22Rv1 (cell line): ENCODE data around the gene COA8.

Experiments
- H3K27ac ChIP-seq: fragments of 450-650 bp; 2 replicates; pipeline ENCODE4 v1.5.1; 2017
- ZFX ChIP-seq: fragments of 450-650 bp; IDR thresholded peaks from 2 replicates; pipeline ENCODE4 v1.6.1; 2017; ENCODE audit warnings: antibody characterized with exemption, borderline replicate concordance
- TF ChIP-seq, protein P1 (sequence below): fragments of 450-650 bp; IDR thresholded peaks from 2 replicates; pipeline ENCODE4 v1.5.1; 2017; ENCODE audit warnings: mild to moderate bottlenecking

The COA8 gene

GRCh38 chr14:103535081-103535890 lies 27.5 kb upstream of the COA8 start:
- no peak for TF ChIP-seq ZFX
- TF ChIP-seq, protein P1, sequence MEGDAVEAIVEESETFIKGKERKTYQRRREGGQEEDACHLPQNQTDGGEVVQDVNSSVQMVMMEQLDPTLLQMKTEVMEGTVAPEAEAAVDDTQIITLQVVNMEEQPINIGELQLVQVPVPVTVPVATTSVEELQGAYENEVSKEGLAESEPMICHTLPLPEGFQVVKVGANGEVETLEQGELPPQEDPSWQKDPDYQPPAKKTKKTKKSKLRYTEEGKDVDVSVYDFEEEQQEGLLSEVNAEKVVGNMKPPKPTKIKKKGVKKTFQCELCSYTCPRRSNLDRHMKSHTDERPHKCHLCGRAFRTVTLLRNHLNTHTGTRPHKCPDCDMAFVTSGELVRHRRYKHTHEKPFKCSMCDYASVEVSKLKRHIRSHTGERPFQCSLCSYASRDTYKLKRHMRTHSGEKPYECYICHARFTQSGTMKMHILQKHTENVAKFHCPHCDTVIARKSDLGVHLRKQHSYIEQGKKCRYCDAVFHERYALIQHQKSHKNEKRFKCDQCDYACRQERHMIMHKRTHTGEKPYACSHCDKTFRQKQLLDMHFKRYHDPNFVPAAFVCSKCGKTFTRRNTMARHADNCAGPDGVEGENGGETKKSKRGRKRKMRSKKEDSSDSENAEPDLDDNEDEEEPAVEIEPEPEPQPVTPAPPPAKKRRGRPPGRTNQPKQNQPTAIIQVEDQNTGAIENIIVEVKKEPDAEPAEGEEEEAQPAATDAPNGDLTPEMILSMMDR: no peak
- no peak overlapping the region for H3K27ac ChIP-seq

DNA sequence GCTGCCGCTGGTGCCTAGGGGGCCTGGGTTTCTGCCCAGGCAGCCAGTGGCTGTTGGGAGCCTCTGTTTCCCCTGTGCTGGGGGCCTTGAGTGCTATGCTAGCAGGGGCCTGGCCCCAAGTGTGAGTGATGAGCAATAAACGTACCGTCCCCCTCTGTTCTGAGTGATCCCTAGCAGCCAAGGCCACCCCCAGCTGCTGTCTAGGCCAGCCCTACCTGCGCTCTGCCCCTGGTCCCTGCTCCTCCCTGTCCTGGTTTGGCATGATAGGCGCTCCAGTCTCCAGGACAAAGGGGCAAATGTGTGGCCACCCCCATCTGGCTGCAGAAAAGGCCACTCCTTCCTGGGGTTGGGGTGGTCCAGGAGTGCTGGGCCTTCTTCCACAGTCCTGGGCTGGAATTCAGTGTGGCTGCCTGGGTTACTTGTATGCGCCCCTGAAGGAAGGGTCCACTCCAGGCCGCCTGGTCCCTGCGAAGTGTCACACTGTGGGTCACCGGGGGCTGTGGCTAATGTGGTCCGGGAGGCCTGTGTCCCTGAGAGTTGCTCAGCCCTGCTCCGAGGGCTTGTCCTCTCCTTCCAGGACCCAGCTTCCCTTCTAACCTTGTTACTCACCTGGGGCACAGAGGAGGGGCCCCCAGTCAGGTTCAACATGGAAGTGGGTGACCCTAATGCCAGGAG lies 26.7 kb upstream of the COA8 start:
- TF ChIP-seq, protein P1: no peak
- no peak for TF ChIP-seq ZFX
- H3K27ac ChIP-seq: peak overlapping the region; percentile 2; the same call in 1 of the 2 replicates

DNA sequence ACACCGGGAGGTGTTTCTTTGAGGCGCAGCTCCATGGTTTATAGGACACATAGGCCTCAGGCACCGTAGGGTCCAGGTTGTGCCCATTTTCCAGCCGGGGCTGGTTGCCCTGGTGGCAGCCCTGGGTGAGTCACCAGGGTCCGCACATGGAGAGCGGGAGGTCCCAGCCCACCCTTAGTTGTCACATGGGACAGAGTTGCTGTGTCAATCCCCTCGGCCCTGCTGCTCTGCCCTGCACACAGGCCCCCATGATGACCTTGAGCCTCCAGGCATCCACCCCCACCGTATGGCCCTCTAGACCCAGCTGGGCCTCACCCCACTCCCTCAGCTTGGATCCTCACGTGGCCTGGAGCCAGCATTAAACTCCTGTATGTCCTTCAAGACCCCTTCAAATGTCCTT lies 26.1 kb upstream of the COA8 start:
- TF ChIP-seq ZFX: no peak
- TF ChIP-seq, protein P1: no peak
- H3K27ac ChIP-seq: peak overlapping the region; percentile 2; the same call in 1 of the 2 replicates

GRCh38 chr14:103537175-103537990 lies 25.4 kb upstream of the COA8 start:
- peak overlapping the region; percentile 2; the same call in 1 of the 2 replicates for H3K27ac ChIP-seq
- TF ChIP-seq, protein P1: no peak
- no peak for TF ChIP-seq ZFX

GRCh38 chr14:103538291-103539055 lies 24.3 kb upstream of the COA8 start:
- no peak overlapping the region for H3K27ac ChIP-seq
- TF ChIP-seq ZFX: no peak
- TF ChIP-seq, protein P1: no peak

DNA sequence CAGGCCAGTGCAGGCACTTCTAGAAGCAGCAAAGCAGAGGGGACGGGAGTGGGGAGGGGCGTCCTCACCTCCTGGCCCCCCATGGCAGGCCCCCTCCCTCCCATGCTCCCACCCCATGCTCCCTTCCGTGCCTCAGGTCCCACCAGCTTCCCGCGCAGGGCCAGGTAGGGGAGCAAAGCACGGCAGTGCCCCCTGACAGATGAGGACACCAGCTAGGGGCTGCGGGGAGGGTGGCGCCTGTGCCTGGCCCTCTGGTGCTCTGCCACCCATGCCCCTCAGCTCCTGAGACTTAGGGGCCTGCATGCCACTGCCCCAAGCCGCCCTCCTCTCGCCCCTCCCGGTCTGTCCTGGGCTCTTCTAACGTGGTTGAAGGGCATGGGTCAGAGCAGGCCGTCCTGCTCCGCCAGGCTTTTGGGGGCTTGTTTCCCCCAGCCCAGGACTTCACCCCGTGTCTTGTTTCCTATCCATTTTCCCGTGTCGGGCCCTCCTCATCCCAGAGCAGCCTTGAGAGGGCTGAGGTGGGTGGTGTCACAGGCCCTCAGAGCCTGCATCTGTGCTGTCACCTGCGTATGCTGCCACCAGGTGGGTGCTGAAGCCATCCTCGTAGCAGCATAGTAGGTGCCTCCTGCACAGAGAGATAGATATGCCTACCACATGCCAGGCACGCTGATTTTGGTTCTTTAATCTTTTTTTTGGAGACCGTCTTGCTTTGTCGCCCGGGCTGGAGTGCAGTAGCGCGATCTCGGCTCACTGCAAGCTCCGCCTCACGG lies 23.5 kb upstream of the COA8 start:
- no peak overlapping the region for H3K27ac ChIP-seq
- no peak for TF ChIP-seq ZFX
- TF ChIP-seq, protein P1: peak; percentile 17
